Activated naive CD8-positive, alpha-beta T cell treated with anti-CD3 and anti-CD28 coated beads, Interleukin-2, amount 10 ng/mL, durations not matched to agents 7 days and 5 days (primary cell): ENCODE data around the gene MCM3AP. TPM values are rescaled to one million over a fixed set of nuclear protein-coding genes. Genes with fewer than 3 reads are reported as not detected.

ENCODE experiments used
- ATAC-seq: fragments of 150-1000 bp; cut with Tn5 transposase; one replicate; pipeline ENCODE4 v1.10.0; 2021; ENCODE audit warnings: low read depth, moderate library complexity
- POLR2A ChIA-PET: fragments of 350-600 bp; sonication (Branson Sonifier 250); formaldehyde crosslinking; loops from one replicate; lab custom pipeline; 2021; ENCODE audit warnings: antibody characterized with exemption; lab: Charles Lee
- DNase-seq: peaks from one replicate; pipeline ENCODE4 v3.0.0; 2021
- H3K27ac Mint-ChIP-seq: one replicate; pipeline ENCODE4 v1.8.0; 2022; ENCODE audit warnings: mild to moderate bottlenecking, mixed read lengths
- H3K27me3 Mint-ChIP-seq: one replicate; pipeline ENCODE4 v1.8.0; 2022; ENCODE audit warnings: mild to moderate bottlenecking, moderate library complexity, mixed read lengths
- H3K36me3 Mint-ChIP-seq: one replicate; pipeline ENCODE4 v1.8.0; 2021; ENCODE audit warnings: mild to moderate bottlenecking, mixed read lengths
- H3K4me1 Mint-ChIP-seq: one replicate; pipeline ENCODE4 v1.8.0; 2021; ENCODE audit warnings: mixed read lengths
- H3K4me3 Mint-ChIP-seq: one replicate; pipeline ENCODE4 v1.8.0; 2022; ENCODE audit warnings: mild to moderate bottlenecking, moderate library complexity, mixed read lengths
- H3K9me3 Mint-ChIP-seq: one replicate; pipeline ENCODE4 v1.8.0; 2021; ENCODE audit warnings: mixed read lengths
- total RNA-seq, 2 experiments: library from RNA; stranded (reverse); gene quantifications; one replicate each; pipeline ENCODE4 v1.2.3, GENCODE V29; 2021

MCM3AP gene
- total RNA-seq, 2 experiments from 2014 or later, result 130 to 150 TPM

DNA sequence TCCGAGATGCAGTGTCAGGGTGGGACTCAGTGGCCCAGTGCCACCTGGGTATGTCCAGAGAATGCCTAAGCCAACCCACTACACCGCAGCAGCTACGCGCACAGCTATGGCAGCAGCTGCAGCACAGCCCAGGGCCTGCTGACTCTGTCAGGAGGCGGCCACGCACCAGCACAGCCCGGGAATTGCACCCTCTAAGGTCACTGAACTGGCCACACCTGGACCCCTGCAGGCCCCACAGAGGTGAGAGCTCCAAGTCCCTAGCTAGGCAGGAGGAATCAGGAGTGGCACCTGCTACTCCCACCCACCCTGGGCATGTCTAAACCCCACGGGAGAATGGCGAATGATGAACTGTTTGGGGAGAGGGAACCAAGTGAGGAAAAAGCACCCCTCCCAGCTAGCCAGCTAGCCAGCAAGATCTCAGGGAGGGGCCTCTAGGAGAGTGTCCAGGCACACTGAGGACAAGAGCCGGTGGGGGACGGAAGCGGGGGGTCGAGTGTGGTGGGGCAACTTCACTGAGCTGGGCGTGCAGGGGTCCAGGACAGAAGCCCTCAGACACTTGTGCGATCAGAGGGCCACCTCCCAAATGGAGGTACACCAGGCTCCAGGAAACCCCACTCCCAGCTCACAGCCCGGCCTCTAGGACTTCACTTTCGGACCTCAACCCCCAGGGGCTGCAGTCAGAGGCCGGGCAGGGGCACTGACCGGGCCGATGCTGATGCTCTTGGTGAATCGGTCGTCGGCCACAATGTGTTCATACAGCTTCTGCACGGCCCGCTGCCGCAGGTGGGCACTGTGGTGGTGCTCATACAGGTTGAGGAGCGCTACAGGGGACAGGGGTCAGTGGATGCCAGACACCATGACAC lies 70.7 kb downstream of the MCM3AP start:
- Mint-ChIP-seq H3K27me3 (no peaks in the 10 kb centered on the region), H3K4me3 (no peak overlapping the region), H3K9me3 (no peaks in the 10 kb centered on the region), H3K36me3 (peaks cover under 1% of the 10 kb centered on the region), H3K4me1 (peaks cover 2% of the 10 kb centered on the region), H3K27ac (no peak overlapping the region)
- ATAC-seq, result no peak
- POLR2A ChIA-PET, result no interaction called here
- no peak for DNase-seq

DNA sequence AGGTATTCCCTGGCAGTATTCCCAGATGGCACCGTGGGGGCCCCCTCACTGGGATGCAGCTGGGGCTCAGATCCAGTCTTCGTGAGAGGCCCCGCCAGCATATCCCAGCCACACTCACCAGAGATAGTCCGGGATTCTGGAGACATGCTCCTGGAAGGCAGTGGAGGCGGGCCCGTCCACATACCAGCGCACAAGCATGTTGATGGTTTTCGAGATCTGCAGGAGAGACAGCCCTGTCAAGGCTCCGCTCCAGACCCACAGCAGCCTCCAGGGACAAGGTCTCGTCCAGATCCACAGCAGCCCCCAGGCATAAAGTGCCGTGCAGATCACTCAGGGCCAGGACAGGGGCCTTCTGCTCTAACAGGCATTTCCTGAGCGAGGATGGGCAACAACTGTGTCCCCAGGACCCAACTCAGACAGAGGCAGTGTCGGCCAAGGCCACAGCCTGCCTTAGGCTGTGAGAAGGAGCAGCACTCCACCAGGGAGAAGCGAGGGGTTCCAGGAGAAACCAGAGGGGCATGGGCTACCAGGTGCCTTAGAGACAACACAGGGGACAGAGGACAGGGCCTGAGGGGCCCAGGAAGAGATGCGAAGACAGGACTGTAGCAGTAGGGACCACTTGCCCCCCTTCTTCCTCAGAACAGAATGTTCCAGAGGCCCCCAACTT lies 71.7 kb downstream of the MCM3AP start:
- Mint-ChIP-seq H3K4me1 (peaks cover 2% of the 10 kb centered on the region), H3K27me3 (no peaks in the 10 kb centered on the region), H3K36me3 (peaks cover 4% of the 10 kb centered on the region), H3K27ac (no peak overlapping the region), H3K9me3 (no peaks in the 10 kb centered on the region), H3K4me3 (no peak overlapping the region)
- ATAC-seq, result no peak
- POLR2A ChIA-PET, result no interaction called here
- DNase-seq, result no peak

DNA sequence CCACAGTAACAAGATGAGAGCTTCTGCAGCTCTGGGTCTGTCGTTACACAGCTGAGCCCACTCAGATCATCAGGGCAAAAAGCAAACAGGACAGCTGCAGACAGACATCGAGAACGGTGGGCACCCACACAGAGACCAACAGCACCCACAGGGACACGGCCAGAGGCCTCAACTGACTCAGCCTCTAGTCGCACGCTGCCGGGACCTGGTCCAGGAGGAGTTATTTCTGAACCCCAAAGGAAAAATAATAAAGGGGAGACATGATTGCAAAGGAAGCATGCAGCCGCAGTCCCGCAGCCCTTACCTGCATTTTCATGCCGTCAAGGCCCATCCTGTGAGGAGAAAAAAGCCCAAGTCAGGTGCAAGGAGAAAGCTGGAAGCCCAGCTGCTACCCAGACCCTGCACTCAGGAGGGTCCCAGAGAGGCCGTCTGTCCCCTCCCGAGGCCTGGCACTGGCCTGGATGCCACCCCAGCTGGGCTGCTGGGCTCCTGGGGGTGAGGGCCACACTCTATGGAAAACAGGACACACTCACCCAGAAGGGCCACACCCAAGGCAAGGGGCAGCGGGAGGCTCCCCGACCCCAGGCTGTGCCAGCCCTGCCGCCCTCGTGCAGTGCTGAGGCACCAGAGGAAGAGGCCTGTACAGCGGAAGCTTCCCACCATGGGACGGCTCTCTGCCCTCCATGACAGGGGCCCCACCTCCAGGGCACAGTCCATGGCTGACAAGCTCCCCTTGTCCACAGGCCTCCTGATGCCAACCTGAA lies 72.5 kb downstream of the MCM3AP start:
- Mint-ChIP-seq H3K4me1 (peaks cover 2% of the 10 kb centered on the region), H3K9me3 (no peaks in the 10 kb centered on the region), H3K4me3 (no peak overlapping the region), H3K27me3 (no peaks in the 10 kb centered on the region), H3K36me3 (peaks cover 4% of the 10 kb centered on the region), H3K27ac (no peak overlapping the region)
- DNase-seq, result no peak
- POLR2A ChIA-PET, result interaction anchor here (1.1 kb wide), 1 partner anchor 239 kb away, joined by 3 read pairs; no protein-coding TSS in a partner anchor
- no peak for ATAC-seq

DNA sequence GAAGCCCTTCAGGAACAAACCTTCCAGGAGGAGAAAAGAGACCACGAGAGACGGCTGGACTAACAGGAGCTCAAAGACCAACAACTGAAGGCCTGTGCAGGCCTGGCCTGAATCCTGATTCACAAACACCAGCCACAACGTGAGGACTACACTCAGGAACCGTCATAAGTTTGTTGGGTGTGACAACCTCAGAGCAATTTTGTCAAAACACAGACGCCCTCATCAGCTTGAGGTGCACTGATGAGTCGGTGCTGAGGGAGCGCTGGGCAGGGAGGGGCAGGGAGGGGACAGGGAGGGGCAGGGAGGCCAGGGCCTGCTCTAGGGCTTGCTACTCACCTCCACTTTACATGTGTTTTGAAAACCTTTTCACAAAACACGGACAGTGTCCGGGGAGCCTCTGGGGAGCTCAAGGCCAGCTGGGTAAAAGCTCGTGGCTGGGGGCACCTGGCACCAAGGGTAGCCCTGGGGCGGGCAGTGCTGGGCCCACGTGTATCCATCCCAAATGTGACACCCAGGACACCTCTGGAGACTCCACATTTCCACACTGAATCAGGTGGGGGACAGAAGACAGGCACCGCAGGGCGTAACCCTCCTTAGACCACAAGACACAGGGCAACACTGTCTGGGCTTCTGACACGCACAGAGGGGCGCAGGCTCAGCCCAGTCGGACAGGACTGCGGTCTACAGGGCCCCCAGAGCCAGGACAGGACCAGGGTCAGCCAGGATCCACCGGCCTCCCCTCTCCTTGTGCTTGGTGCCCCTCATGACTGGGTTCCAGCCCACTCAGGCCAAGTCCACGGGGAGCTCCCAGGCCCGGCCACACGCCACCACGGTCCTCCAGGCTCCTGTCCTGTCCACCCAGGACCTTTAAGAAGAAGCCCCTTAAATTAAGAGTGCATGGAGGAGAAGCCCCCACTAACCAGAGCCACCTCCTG lies 73.4 kb downstream of the MCM3AP start:
- ATAC-seq (no peak), DNase-seq (no peak)
- Mint-ChIP-seq H3K4me3 (no peak overlapping the region), H3K4me1 (peaks cover 2% of the 10 kb centered on the region), H3K9me3 (no peaks in the 10 kb centered on the region), H3K36me3 (peaks cover 4% of the 10 kb centered on the region), H3K27ac (no peak overlapping the region), H3K27me3 (no peaks in the 10 kb centered on the region)
- POLR2A ChIA-PET, result interaction anchor here (1.1 kb wide), 1 partner anchor 239 kb away, joined by 3 read pairs; no protein-coding TSS in a partner anchor

DNA sequence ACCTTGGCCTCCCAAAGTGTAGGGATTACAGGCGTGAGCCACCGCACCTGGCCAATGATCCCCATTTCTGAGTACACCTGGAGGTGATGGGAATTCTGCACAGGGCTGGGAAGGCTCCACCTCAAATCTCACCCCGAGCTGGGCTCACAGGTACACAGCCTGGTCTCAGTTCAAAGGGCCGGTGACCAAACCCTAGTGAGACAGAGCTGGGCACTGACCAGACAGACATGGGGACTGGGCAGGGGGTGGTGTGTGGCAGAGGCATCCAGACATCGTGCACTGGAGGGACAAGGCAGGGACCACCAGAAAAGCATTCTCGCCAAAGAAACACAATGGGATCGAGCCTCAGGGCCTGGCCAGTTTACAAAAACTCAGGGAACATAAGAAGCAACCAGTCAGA lies 74.0 kb downstream of the MCM3AP start:
- H3K4me1 Mint-ChIP-seq, result peaks cover 2% of the 10 kb centered on the region
- no peaks in the 10 kb centered on the region for H3K9me3 Mint-ChIP-seq
- H3K4me3 Mint-ChIP-seq, result no peak overlapping the region
- DNase-seq, result no peak
- peaks cover 4% of the 10 kb centered on the region for H3K36me3 Mint-ChIP-seq
- no peak overlapping the region for H3K27ac Mint-ChIP-seq
- POLR2A ChIA-PET, result no interaction called here
- H3K27me3 Mint-ChIP-seq, result no peaks in the 10 kb centered on the region
- no peak for ATAC-seq

DNA sequence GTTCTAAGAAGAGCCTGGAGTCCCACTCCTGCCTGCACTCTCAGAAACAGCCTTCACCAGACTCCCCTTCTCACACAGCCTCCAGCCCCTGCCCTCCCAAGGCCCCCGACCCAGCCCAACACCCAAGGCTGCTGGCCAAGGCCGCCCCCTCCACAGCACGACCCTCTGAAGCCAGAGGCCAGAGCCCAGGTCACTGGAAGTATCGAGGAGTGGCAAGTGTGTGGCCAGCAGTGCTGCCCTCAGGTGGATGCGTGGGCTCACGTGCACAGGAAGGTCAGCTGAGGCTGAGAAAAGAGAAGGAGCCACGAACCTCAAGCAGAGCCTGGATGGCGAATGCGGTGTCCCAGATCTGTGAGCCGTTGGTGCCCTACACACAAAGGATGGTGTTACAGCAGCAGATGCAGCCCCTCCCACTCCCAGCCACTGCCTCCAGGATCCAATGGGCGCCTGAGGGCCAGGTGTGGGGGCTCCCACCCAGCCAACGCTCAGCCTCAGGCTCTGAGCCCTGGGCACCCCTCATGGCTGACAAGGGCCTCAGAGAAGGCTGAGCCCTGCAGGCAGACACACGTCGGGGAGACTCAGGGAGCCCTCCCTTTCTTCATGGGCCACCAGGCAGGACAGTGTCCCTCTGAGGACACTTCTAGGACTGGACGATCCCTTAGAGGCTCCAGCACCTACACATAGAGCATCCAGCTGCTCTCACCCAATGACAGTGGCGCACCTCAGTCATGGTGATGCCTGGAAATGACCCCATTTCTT lies 74.9 kb downstream of the MCM3AP start:
- no peaks in the 10 kb centered on the region for H3K9me3 Mint-ChIP-seq
- H3K4me1 Mint-ChIP-seq, result no peaks in the 10 kb centered on the region
- H3K4me3 Mint-ChIP-seq, result no peak overlapping the region
- ATAC-seq (no peak), DNase-seq (no peak)
- no peak overlapping the region for H3K27ac Mint-ChIP-seq
- peaks cover 4% of the 10 kb centered on the region for H3K36me3 Mint-ChIP-seq
- no peaks in the 10 kb centered on the region for H3K27me3 Mint-ChIP-seq
- POLR2A ChIA-PET, result no interaction called here

DNA sequence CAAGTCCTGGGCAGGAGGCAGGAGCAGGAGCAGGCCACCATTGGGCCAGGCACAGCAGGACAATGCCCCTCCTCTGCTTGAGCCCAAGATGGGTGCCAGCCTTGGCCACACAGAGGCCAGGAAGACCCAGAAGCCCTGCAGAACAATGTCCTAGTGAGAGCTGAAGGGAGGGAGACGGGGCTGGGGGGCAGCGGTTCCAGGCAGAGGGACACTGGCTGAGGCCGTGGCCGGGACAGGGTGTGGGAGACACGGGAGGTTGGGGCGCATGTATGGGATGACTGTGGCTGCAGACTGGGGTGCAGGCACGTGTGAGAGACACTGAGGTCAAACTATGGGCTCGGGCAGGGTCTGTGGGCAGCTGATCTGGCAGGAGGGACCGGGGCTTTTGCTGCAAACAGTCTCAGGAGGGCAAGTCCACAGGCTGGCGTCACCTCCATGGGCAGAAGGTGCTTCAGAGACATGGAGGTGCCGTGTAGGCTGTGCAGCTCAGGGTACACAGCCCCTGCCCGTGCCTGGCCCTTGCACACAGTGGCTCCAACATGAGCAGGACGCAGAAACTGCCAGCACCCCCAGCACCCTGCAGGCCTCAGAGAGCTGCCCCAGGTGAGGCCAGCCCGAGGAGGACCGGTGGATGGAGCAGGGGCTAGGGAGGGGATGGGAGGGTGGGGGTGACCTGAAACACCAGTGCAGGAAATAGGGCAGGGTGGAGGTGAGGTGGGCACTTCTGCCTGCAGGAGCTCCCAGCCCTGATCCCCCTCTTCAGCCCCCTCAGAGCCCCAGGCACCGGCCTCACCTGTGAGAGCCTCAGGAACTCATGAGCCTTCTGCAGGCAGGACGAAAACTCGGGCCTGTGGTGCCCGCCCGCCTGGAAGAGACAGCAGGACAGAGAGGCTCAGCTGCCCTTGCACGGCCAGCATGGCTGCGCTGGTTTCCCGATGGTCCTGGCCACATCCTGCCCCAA lies 76.4 kb downstream of the MCM3AP start:
- ATAC-seq (no peak), DNase-seq (no peak)
- Mint-ChIP-seq H3K27ac (no peak overlapping the region), H3K27me3 (no peaks in the 10 kb centered on the region), H3K4me1 (no peaks in the 10 kb centered on the region), H3K9me3 (no peaks in the 10 kb centered on the region), H3K4me3 (no peak overlapping the region), H3K36me3 (peaks cover 4% of the 10 kb centered on the region)
- POLR2A ChIA-PET, result no interaction called here

DNA sequence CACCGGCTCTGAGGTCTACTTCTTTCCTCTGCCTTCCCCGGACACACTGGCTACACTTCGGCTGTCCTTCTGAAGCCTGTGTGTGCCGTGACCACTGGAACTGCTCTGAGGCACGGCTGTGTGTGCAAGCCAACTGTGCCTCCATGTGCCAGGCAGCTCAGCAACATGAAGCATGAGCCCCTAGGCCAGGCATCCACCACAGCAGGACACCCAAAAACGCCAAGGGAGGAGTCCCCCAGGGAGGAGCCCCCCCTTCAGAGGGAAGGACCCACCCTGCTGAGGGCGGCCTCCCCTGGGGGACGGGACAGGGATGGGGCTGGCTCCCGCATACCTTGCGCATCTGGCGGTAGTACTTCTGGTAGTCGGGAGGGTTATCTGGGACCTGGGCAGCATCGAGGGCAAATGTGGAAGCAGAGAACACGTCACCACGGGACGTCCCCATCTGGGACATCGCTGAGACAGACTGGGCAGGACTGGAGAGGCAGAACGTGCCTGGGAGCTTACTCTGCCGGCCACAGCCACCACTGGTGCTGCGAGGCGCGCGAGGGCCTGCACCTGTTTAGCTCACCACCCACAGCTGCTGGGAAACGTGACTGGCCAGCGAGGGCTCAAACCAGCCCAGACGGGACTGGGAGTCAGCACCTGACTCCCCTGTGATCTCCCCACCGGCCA lies 77.4 kb downstream of the MCM3AP start:
- POLR2A ChIA-PET, result no interaction called here
- no peak for ATAC-seq
- Mint-ChIP-seq H3K36me3 (peaks cover 6% of the 10 kb centered on the region), H3K9me3 (no peaks in the 10 kb centered on the region), H3K4me3 (no peak overlapping the region), H3K4me1 (no peaks in the 10 kb centered on the region), H3K27me3 (no peaks in the 10 kb centered on the region), H3K27ac (peak overlapping the region; percentile 34)
- peak; percentile 17 for DNase-seq

DNA sequence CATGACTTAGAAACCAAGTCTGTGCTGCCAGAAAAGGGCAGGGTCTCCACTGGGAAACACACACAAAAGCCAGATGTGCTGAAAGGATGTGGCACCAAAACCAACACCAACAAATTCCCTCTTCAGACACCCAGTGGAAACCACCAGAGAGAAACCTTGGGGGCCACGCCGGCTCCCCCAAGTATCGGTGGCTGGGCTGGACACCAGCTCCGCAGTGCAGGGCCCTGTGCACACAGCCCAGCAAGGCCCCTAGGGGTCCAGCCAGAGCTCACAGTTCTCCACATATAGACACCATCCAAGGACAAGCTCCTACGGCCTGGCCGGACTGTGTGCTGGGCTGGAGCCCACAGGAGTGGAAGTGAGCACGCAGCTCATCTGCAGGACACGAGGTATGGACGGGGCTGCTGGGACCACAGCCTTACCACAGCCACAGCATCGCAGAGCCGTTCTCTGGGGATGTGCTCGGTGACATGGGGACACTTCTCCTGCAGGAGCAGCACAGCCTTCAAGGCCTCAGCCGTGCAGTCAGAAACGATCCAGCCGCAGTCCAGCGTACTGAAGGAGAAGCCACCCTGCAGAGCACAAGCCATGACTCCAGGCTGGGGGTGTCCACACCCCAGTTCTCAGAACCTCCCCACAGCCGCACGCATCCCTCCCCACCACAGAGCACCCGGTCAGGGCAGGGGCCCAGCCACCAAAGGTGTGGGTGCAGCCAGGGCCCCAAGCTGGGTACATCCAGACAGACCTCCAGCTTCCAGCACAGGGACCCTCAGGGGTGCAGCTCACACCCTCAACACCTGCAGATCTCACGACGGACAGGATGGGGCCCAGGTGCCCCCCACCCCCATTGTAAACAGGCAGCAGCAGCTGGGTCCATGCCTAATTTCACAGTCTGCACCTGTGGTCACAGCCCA lies 78.1 kb downstream of the MCM3AP start:
- Mint-ChIP-seq H3K27me3 (no peaks in the 10 kb centered on the region), H3K36me3 (peaks cover 6% of the 10 kb centered on the region), H3K9me3 (no peaks in the 10 kb centered on the region), H3K4me3 (no peak overlapping the region), H3K27ac (no peak overlapping the region), H3K4me1 (no peaks in the 10 kb centered on the region)
- DNase-seq (peak; percentile 15), ATAC-seq (no peak)
- POLR2A ChIA-PET, result no interaction called here

DNA sequence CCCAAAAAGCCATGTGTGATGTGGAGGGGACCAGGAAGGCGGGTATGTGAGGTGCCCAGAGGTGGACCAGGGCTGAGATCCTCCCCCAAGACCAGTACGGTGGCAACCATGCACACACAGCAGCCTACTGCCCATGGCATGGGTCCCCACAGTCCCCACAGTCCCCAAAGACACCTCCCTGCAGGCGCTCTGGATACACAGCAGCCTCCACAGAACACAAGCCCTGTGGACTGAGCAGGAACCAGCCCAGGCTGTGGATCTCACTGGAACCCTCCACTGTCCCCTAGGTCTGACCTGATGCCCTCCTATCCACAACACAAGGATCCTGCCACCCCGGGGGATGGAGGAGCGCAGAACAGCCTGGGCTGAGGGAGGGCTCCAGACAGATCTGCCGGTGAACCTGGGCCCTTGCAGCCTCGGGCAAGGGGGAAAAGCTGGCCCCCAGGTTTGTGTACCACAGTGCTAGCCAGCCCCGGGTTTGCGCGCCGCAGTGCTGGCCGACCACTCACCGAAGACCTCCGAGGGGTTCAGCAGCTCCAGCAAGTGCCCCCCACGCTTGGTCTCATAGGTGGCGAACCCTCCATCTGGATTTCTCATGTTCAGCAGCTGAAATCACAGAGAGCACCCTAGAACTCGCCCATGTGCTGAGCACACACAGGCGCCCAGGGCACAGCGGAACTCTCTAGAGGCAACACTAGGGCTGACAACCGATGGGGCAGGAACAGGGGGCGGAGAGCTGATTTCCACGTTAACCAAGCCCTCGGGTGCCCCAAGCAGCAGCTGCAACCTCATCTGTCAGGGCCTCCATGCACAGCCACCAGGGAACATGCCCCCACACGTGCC lies 79.0 kb downstream of the MCM3AP start:
- no peak overlapping the region for H3K27ac Mint-ChIP-seq
- no peaks in the 10 kb centered on the region for H3K27me3 Mint-ChIP-seq
- no peaks in the 10 kb centered on the region for H3K9me3 Mint-ChIP-seq
- POLR2A ChIA-PET, result no interaction called here
- no peak overlapping the region for H3K4me3 Mint-ChIP-seq
- ATAC-seq (no peak), DNase-seq (no peak)
- H3K36me3 Mint-ChIP-seq, result peaks cover 6% of the 10 kb centered on the region
- H3K4me1 Mint-ChIP-seq, result no peaks in the 10 kb centered on the region
